PC-9 (cell line): Measurements from ENCODE around the gene CDH22. TPM values are rescaled to one million over a fixed set of nuclear protein-coding genes. Genes with fewer than 3 reads are reported as not detected.

Experiments
- BruUV-seq: library from RNA; stranded (reverse); fragments of 400-500 nt; replicated peaks from 2 replicates; lab custom pipeline; 2021; lab: Mats Ljungman, UMichigan
- CTCF ChIA-PET: fragments of 300-600 bp; sonication (Branson Sonifier 250); formaldehyde crosslinking; loops from one replicate; lab custom pipeline; 2022; ENCODE audit warnings: antibody characterized with exemption; lab: Charles Lee
- POLR2A ChIA-PET: fragments of 300-600 bp; sonication (Branson Sonifier 250); formaldehyde crosslinking; loops from one replicate; lab custom pipeline; 2022; ENCODE audit warnings: antibody characterized with exemption; ENCODE audit not compliant: unreplicated experiment; lab: Charles Lee
- DNase-seq, 2 experiments: peaks; one replicate each; pipeline versions ENCODE4 v3.0.0 to v3.0.0-alpha.2; 2015 to 2022; ENCODE audit warnings: mixed read lengths in 1 of 2
- H2AFZ ChIP-seq: fragments of 200-600 bp; sonication (generic); 2 replicates; pipeline ENCODE4 v1.8.1; 2017; ENCODE audit warnings: antibody characterized with exemption
- H3F3A ChIP-seq: fragments of 200-600 bp; sonication (generic); 2 replicates; pipeline ENCODE4 v1.8.1; 2017; ENCODE audit warnings: antibody characterized with exemption, mild to moderate bottlenecking, low read depth; ENCODE audit not compliant: insufficient read depth
- H3K27ac ChIP-seq: fragments of 200-600 bp; sonication (generic); 2 replicates; pipeline ENCODE4 v1.6.1; 2016; ENCODE audit warnings: mixed run types
- H3K27me3 ChIP-seq: fragments of 200-600 bp; sonication (generic); 2 replicates; pipeline ENCODE4 v1.6.1; 2016; ENCODE audit warnings: low read depth, mixed run types; ENCODE audit not compliant: insufficient read depth
- H3K36me3 ChIP-seq: fragments of 200-600 bp; sonication (generic); 2 replicates; pipeline ENCODE4 v1.6.1; 2016; ENCODE audit warnings: low read depth, mixed run types
- H3K4me1 ChIP-seq: fragments of 200-600 bp; sonication (generic); replicated peaks from 2 replicates; pipeline ENCODE4 v1.6.1; 2016; ENCODE audit warnings: mixed run types; ENCODE audit not compliant: insufficient read depth
- H3K4me2 ChIP-seq: fragments of 200-600 bp; sonication (generic); 2 replicates; pipeline ENCODE4 v1.6.1; 2017; ENCODE audit warnings: mixed run types
- H3K4me3 ChIP-seq: fragments of 200-600 bp; sonication (generic); 2 replicates; pipeline ENCODE4 v1.6.1; 2016; ENCODE audit warnings: mixed run types
- H3K79me2 ChIP-seq: fragments of 200-600 bp; sonication (generic); 2 replicates; pipeline ENCODE4 v1.6.1; 2017; ENCODE audit warnings: low read depth, mixed run types
- H3K9me2 ChIP-seq: fragments of 200-600 bp; sonication (generic); 2 replicates; pipeline ENCODE4 v1.8.1; 2017; ENCODE audit warnings: mild to moderate bottlenecking; ENCODE audit not compliant: insufficient read depth
- H3K9me3 ChIP-seq: fragments of 200-600 bp; sonication (generic); 2 replicates; pipeline ENCODE4 v1.8.1; 2016; ENCODE audit warnings: low read depth; ENCODE audit not compliant: insufficient read depth
- H4K20me1 ChIP-seq: fragments of 200-600 bp; sonication (generic); 2 replicates; pipeline ENCODE4 v1.8.1; 2017; ENCODE audit not compliant: insufficient read depth
- EZH2 ChIP-seq: fragments of 200-600 bp; sonication (generic); IDR thresholded peaks from 2 replicates; pipeline ENCODE4 v1.8.0; 2017; ENCODE audit warnings: antibody characterized with exemption, low read depth
- intact Hi-C: fragments of 100-400 bp; cut with micrococcal nuclease; formaldehyde crosslinking; loops from one replicate; pipeline ENCODE4 v1.10.0; 2022; ENCODE audit not compliant: unreplicated experiment
- total RNA-seq: library from RNA; stranded (reverse); gene quantifications from 2 replicates; pipeline ENCODE4 v1.2.3, GENCODE V29; 2021
- TF ChIP-seq, protein P1 (sequence below): fragments of 200-600 bp; sonication (generic); conservative IDR thresholded peaks from 2 replicates; pipeline ENCODE4 v1.6.1; 2017; ENCODE audit warnings: mixed run types, antibody characterized with exemption, mild to moderate bottlenecking, moderate library complexity

The CDH22 gene
- total RNA-seq, 1 experiment from 2014 or later: not detected

GRCh38 chr20:46324960-46325703 is 16.8 kb upstream of the CDH22 start:
- no TSS peak for BruUV-seq
- no peaks in the 10 kb centered on the region for H3K9me3 ChIP-seq
- intact Hi-C loops: loop anchor here (5.0 kb wide), 1 partner anchor 193 kb away; no protein-coding TSS in a partner anchor
- no peak overlapping the region for H3K4me2 ChIP-seq
- H3K36me3 ChIP-seq: no peaks in the 10 kb centered on the region
- DNase-seq: peak in 1 of 2 experiments; percentile 40
- H4K20me1 ChIP-seq: no peaks in the 10 kb centered on the region
- H3K4me1 ChIP-seq: no peaks in the 10 kb centered on the region
- no peaks in the 10 kb centered on the region for H3F3A ChIP-seq
- H3K27ac ChIP-seq: no peak overlapping the region
- no peak overlapping the region for H3K4me3 ChIP-seq
- peaks cover 90% of the 10 kb centered on the region for H3K27me3 ChIP-seq
- TF ChIP-seq, protein P1, sequence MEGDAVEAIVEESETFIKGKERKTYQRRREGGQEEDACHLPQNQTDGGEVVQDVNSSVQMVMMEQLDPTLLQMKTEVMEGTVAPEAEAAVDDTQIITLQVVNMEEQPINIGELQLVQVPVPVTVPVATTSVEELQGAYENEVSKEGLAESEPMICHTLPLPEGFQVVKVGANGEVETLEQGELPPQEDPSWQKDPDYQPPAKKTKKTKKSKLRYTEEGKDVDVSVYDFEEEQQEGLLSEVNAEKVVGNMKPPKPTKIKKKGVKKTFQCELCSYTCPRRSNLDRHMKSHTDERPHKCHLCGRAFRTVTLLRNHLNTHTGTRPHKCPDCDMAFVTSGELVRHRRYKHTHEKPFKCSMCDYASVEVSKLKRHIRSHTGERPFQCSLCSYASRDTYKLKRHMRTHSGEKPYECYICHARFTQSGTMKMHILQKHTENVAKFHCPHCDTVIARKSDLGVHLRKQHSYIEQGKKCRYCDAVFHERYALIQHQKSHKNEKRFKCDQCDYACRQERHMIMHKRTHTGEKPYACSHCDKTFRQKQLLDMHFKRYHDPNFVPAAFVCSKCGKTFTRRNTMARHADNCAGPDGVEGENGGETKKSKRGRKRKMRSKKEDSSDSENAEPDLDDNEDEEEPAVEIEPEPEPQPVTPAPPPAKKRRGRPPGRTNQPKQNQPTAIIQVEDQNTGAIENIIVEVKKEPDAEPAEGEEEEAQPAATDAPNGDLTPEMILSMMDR: peak; percentile 70
- no peak for TF ChIP-seq EZH2
- H2AFZ ChIP-seq: no peak overlapping the region
- H3K9me2 ChIP-seq: no peaks in the 10 kb centered on the region
- H3K79me2 ChIP-seq: no peaks in the 10 kb centered on the region
- CTCF ChIA-PET: no interaction called here
- POLR2A ChIA-PET: no interaction called here

- TF ChIP-seq, protein P1: no peak
- TF ChIP-seq EZH2: no peak
- H3K79me2 ChIP-seq: no peaks in the 10 kb centered on the region
- H4K20me1 ChIP-seq: no peaks in the 10 kb centered on the region
- no peak overlapping the region for H3K4me2 ChIP-seq
- DNase-seq: no peak
- no peak overlapping the region for H2AFZ ChIP-seq
- no peaks in the 10 kb centered on the region for H3K4me1 ChIP-seq
- intact Hi-C loops: no loop called here
- no peaks in the 10 kb centered on the region for H3K36me3 ChIP-seq
- no peak overlapping the region for H3K4me3 ChIP-seq
- H3F3A ChIP-seq: no peaks in the 10 kb centered on the region
- no peaks in the 10 kb centered on the region for H3K9me2 ChIP-seq
- BruUV-seq: no TSS peak
- peaks cover 90% of the 10 kb centered on the region for H3K27me3 ChIP-seq
- H3K9me3 ChIP-seq: no peaks in the 10 kb centered on the region
- CTCF ChIA-PET: no interaction called here
- POLR2A ChIA-PET: no interaction called here
- no peak overlapping the region for H3K27ac ChIP-seq
These were observed 16.1 kb upstream of the CDH22 start for GRCh38 chr20:46324379-46324778.

GRCh38 chr20:46323557-46323956 is 15.3 kb upstream of the CDH22 start:
- BruUV-seq: no TSS peak
- intact Hi-C loops: no loop called here
- no peak overlapping the region for H2AFZ ChIP-seq
- H3K36me3 ChIP-seq: no peaks in the 10 kb centered on the region
- DNase-seq: no peak
- H3K4me2 ChIP-seq: no peak overlapping the region
- no peaks in the 10 kb centered on the region for H3K9me3 ChIP-seq
- H4K20me1 ChIP-seq: no peaks in the 10 kb centered on the region
- H3F3A ChIP-seq: no peaks in the 10 kb centered on the region
- no peak overlapping the region for H3K4me3 ChIP-seq
- H3K9me2 ChIP-seq: no peaks in the 10 kb centered on the region
- TF ChIP-seq EZH2: no peak
- TF ChIP-seq, protein P1: no peak
- ChIA-PET CTCF (no interaction called here), POLR2A (no interaction called here)
- H3K4me1 ChIP-seq: no peaks in the 10 kb centered on the region
- no peak overlapping the region for H3K27ac ChIP-seq
- H3K79me2 ChIP-seq: no peaks in the 10 kb centered on the region
- peaks cover 90% of the 10 kb centered on the region for H3K27me3 ChIP-seq
